ELF-1 (cell line): ENCODE results near the gene TMEM63C.
"Not testable (repeated sequence)": the region's sequence is repeated elsewhere in the genome, so short reads cannot be mapped to it uniquely, and the experiment has no call there.

Experiments used
- DNase-seq: peaks from one replicate; pipeline ENCODE4 v3.0.0-alpha.2; 2016; ENCODE audit warnings: low read depth, low spot score

TMEM63C gene

DNA sequence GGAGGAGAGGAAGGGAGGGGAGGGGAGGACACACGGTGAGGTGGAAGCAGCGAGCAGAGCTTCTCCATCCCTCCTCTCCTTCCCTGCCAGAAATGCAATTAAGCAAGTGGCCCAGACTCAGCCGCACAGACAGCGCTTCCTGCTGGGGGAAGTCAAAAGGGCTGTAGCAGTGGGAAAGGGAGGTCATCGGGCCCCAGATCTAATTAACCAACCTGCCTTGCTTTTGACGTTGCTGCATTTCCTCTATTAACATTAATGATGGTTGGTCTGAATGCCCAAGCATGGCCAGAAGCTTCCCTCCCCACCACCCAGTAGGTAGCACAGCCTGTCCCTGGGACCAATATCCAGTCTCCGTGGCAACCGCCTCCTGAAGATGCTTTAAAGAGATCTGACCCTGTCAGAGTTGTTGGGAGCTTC, 94.0 kb downstream of the TMEM63C start:
- peak; percentile 34 for DNase-seq

DNA sequence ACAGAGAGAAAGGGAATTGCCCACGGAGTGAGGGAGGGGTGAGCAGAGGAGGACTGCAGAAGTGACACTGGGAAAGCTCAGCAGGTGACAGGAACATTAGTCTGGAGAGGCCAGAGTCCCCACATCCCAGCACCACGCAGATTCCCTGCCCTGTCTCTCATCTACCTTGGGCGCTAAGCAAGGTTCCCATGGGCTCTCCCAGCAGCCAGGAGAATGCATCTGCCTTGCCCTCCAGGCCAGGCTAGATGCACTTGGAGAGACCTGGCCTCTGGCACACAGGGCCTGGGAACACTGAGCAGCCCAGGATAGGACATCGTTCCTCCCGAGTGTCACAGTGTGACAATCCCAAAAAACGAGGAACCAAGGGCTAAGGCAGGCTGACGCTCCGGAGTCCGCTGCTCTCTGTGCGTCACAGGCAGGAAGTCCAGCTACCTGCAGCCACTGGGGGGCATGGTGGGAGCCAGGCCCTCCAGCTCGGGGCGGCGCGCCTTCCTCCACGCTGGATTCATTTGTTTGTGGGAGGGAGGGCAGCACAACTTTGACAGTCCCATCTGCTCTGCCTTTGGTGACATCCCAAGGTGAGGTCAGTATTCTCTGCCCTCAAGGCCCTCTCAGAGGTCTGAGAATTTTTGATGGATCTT, 94.8 kb downstream of the TMEM63C start:
- DNase-seq = no peak

DNA sequence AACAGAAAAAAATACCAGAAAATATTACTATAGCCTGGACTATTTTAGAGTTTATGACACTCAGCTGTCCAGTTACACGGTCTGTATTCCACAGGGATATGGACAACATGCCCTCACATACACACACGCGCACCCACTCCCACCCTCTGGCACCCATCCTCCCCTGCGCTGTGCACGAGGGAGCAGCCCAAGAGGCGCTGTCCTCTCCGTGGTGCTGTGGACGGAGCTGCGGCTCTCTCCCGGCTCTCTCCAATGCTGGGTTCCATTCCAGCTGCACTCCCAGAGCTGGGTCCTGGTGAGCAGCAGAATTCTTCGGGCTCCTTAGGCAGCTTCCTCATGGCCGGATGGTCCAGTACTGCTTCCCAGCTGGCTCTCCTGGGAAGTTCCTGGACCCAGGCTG, 95.4 kb downstream of the TMEM63C start:
- DNase-seq = no peak

DNA sequence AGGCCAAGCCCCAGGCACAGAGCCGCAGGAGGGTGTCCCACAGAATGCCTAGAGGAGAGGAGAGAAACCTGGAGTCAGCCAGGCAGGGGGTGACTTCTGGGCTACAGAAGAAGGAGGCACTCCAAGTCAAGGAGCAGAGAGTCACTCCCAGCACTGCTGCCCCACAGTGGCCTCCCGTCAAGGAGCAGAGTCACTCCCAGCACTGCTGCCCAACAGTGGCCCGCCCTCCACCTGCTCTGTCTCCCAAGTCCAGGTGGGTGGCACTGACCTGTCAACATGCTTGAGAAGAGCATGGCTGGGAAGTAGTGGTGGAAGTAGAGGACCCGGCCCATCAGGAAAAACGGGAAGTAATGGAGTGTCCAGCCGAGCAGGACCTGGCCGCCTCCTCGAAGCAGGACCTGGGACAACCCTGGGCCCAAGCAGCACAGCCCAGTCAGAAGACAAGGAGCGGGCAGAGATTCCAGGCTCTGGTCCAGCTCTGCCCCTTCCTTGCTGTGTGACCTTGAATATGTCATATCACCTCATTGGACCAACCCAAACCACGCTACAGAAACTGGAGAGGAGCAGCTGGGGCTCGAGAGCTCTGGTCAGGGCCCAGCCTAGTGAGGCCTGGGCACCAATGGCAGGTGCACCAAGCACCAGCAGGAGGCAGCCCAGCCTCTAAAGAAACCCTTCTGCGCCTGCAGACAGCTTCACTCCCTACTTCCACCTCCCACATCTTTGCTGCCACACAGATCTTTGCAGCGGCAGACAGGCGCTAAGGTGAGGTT, 97.0 kb downstream of the TMEM63C start:
- DNase-seq = peak; percentile 19

DNA sequence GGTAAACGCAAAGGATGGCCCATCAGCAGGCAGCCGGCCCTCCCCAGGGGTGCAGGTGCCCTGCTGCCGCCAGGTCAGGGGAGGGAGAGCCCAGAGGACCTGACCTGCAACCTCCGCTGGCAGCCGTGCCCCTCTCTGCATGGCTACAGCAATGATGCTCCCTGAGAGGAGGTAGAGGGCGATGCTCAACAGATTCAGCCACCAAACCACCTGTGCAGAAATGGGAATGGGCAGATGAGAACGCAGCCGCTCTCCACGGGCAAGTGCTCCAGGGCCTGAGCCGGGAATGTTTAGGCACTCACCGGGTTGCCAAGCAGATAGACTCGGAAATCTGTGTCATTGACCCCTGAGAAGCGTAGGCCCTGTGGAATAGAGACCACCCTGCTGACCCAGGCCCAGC, 98.1 kb downstream of the TMEM63C start:
- DNase-seq = no peak

DNA sequence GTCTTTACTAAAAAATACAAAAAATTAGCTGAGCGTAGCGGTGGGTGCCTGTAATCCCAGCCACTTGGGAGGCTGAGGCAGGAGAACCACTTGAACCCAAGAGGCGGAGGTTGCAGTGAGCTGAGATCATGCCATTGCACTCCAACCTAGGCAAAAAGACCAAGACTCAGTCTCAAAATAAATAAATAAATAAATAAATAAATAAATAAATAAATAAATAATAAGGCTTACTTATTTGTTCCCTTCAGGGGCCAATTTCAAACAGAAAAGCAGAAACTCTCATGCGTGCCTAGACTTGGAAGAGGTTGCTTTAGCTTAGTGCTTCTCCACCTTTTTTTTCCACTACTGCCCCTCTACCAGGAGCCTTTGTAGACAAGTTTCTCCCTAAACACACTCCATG, 99.3 kb downstream of the TMEM63C start:
- not testable (repeated sequence) for DNase-seq

DNA sequence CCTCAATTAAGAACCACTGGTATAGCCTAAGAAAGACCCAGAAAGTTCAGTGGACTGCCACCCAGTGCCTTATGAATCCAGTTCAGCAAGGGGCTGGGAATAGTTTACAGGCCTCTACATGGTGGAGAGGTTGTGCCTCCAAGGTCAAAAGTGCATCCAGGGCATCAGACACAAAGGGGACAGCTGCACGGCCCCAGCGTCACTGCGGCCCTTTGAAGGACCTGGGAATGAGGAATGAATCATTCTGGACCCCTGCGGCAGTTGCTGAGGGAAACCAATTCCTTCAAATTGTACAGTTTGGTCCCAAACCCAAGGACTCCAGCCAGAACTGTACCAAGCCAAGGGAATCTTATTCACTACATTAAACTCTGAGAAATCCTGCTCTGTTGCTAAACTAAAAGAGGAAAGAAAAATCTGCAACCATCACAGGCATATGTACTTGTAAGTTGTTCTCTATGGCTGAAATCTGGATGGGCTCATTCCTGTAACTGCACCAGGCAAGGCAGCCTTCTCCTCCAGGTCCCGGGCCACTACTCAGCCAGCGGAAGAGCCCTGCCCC, 100.3 kb downstream of the TMEM63C start:
- DNase-seq = no peak

DNA sequence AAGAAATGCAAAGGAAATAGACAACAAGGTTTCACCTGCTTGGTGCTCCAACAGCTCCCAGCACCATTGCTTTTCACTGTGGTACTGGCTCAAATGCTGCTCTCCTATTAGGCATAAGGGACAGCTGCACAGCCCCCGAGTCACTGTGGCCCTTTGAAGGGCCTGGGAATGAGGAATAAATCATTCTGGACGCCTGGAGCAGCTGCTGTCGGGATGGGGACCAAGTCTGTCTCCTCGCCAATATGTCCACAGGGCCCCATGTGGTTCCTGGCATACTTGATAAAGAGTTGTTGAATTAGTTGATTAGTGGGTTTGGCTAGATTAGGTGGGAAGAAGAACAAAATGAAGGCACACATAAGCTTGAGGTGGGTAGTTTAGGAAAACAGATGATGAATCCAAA, 102.5 kb downstream of the TMEM63C start:
- DNase-seq = no peak

DNA sequence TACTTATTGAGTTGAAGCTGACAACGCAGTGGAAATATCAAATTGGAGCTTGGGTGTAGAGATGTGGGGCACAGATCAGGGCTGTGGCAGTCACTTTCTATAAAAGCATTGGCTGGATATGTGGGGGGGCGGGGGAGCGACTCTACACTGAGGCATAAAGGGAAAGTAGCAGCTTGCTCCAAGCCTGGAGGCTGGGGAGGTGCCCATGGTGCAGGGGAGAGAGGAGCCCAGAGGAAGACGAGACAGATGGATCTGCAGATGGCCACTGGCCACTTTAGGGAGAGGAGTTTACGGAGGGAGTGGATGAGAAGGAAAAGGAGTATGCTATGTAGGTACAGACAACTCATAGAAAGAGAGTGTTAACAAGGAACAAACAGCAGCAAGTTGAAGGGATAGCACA, 102.9 kb downstream of the TMEM63C start:
- no peak for DNase-seq

DNA sequence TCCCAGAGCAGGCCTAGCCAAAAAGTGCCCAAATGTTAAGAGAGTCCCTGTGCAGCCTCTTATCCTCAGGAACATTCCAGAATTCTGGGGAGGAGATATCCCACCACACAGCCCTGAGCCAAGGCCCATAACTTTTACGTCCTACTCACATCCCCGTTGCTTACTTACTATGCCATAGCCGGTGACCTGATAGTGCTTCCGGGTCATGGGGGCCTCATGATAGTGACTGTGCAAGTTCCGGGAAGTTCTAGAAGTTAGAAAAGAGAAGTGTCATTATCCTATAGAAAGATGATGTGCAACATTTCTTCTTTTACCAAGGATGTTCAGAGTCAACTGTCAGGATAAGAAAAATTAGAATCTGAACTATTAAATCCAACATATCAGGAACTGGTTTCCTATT, 105.0 kb downstream of the TMEM63C start:
- no peak for DNase-seq

DNA sequence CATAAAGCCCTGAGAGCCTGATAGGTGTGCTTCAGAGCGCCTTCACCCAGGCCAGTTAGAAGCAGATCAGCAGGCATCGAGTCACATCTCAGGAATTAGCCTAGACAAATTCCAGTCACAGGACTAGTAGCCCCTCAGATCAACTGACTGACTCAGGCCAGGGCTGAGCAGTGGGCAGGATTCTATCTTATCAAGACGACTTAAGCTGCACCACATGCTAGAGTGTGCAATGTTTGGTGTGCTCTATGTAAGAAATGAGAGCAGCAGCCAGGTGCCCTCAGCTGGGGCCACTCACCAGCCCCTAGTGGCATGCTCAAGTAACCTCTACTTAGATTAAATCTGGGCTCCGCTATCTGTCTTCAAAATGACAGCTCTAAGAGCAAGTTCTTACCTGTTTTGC, 109.1 kb downstream of the TMEM63C start:
- peak; percentile 58 for DNase-seq

DNA sequence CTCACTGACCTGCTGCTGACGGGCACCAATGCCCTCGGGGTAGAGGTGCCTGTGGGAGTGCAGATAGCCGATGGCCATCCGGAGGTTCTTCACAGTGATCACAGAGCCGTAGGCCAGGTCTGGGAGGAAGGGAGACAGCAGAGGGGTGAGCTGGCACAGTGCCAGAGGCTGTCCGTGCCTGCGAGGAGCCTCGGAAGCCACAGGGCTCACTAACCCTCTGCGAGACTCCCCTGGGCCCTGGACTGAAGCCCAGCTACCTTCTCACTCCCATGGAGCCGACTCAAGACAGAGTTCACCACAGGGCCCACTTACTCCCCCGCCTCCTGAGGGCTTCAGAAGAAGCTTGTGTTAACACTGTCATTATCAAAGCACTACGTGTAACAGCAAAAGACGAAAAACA, 114.6 kb downstream of the TMEM63C start:
- DNase-seq = no peak

DNA sequence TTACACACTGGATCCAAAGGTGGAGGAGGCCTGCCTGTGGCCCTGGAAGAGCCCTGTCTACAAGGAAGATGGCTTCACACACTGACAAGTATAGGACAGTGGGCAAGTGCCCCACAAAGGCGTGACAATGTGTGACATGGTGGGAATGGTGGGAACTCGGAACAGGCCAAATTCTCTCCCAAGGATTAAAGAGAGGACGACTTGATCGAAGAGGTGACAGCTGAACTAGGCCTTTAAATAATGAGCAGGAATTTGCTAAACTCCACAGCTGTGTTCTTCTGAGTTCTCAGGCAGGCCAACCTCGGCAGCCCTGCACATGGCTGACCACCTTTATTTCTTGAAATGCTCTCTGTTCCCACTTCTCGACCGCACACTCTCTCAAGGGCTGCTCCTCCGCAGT, 115.3 kb downstream of the TMEM63C start:
- DNase-seq = no peak

DNA sequence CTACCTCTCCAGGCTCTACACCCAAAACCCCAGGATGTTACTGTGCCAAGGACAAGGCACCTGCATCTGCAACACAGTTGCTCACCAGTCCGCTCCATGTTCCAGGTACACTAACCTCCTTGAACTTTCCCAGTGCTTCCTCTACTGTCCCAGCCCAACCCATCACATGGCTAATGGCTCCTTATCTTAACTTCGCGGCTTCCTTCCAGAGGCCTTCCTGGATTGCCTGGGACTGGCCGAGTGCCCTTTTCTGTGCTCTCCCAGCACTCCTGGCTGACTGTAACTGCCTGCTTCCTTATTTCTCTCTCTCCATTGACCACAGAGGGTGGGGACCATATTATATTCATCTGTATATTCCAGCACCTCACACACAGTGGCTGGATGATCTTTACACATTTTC, 118.2 kb downstream of the TMEM63C start:
- DNase-seq = no peak

DNA sequence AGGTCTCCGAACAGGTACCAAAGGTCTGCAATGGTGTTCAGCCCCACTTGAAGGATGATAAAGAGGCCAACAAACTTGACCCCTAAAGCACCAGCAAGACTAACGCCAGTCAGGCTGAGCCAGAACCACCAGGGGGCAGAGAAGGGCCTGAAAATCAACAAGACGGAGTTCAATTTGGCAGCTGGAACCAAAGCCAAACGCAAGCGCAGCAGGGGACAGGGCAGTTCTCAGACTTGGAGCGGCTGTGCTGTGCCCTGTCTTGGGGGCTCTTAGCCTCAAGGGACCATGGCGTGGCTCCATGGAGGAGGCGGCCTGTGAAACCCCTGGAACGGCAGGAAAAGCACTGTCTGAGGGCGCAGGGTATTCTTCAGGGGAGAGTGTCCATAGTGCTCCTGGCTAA, 119.5 kb downstream of the TMEM63C start:
- DNase-seq = peak; percentile 91

DNA sequence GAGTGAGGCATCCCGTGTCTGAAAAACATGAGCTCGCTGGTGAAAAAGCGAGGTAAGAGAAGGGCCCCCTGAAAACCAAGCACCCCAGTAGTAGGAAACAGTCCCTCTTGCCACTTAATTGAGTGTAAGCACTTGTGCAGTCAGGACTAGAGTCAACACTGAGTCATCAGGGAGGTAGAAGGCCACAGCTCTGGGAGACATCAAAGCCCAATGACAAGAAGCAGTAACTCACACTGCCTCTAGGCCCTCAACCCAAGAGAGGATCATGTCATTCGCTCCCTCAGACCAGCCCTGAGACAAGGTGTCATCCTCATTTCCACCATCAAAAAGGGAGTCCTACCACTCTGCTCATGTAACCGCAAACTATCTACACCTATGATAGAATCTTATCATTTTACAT, 121.3 kb downstream of the TMEM63C start:
- peak; percentile 63 for DNase-seq

DNA sequence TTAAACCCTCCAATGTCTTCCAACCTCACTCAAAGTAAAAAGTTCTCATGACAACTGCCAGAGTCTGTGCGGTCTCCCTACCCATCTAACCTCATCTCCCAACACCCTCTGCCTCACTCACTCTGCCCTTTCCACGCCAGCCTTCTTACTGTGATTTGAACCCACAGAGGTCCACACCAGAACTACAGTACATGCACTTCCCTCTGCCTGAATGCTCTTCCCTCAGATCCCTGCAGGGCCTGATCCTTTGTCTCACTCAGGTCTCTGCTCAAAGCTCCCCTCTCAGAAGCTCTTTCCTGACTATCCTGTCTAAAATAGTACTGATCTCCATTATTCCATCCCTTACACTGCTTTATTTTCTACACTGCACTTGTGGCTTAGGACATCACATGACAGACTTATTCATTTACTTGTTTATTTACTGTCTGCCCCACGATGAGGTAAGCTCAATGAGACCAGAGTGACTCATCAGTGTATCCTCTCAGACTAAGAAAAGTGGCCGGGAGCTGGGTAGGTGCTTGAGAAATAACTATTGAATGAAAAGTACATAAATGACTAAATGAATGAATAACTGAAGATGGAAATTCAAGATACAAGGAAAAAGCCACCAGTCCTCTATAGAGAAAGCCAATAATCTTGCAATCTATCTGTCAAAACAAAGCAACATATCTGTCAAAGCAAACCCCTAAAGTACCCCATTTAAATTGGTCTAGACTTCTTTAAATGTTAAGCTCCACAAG, 122.0 kb downstream of the TMEM63C start:
- DNase-seq = no peak

DNA sequence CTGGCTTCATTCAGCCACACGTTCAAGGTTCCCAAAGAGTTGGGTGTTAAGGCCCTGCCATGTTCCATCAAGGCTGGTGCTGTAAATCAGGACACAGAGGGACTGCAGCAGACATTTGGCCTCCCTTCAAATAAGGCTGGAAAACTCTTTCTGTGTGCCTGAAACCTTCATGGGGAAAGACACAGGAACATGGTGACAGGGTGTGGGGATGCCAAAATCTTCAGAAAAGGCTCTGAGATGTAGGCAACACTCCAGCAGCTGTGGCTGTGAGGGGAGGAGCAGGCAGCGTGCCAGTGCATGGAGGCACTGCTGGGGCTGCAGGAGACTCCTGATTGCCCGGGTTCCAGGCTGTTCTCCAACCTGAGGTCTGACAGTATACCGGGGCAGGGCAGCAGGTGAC, 124.1 kb downstream of the TMEM63C start:
- no peak for DNase-seq

DNA sequence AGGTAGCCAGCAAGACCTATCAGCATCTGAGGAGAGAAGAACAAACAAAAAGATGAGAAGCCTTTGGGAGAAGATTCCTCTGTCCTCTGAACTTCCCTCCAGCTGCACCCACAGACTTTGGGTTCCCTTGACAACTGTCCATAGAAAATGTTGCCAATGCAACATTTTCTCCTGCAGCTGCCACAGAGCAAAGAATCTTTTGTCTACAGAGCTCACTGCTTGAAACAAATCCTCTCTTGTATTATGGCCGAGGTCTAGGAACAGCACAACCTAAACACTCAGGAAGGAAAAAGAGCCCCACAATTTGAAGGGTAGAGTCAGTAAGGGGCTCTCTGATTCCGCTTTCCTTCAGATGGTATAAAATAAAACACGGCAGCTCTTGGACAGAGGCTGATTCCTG, 124.8 kb downstream of the TMEM63C start:
- DNase-seq = no peak

DNA sequence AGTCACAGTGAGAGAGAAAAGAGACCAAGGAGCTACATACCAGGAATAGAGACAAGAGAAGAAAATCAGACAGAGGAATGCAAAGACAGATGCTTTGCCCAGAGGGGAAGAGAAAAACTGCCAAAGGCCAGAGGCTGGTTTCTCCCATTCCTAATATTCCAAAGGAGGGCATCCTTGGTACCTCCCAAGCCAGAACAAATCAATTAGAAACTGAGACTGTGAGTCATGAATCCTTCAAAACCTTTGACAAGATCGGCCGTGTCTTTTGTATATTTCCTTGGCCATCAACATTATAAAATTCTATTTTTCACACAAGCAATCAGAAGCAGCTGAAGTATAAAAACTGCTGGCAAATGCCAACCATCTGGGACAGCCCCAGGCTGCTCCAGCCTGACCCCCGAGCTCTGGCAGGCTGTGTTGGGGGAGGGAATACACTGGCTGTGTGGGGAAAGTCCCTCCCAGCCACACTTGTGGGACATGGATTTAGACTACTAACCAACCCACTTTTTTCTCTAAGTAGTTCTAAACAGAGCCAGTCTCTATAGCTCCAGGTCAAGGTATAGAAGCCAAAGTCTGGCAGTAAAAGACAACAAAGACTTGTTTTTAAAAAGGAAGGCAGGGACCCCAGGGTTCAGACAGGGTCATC, 125.4 kb downstream of the TMEM63C start:
- DNase-seq = peak; percentile 80
